Adipocyte (in vitro differentiated cells): ENCODE measurements around the gene PHF2.

Experiments
- DNase-seq: peaks from one replicate; pipeline ENCODE4 v3.0.0-alpha.2; 2015; ENCODE audit warnings: low read depth
- H3K27me3 ChIP-seq: replicated peaks from 2 replicates; pipeline ENCODE4 v1.7.0; 2013; ENCODE audit warnings: mild to moderate bottlenecking, low read length, moderate library complexity; ENCODE audit not compliant: control insufficient read depth, insufficient read depth
- H3K36me3 ChIP-seq: 2 replicates; pipeline ENCODE4 v1.7.0; 2013; ENCODE audit warnings: low read length, mild to moderate bottlenecking, moderate library complexity; ENCODE audit not compliant: control insufficient read depth, insufficient read depth, severe bottlenecking
- H3K4me1 ChIP-seq: 2 replicates; pipeline ENCODE4 v1.7.0; 2013; ENCODE audit warnings: mild to moderate bottlenecking, low read length, moderate library complexity; ENCODE audit not compliant: control insufficient read depth, insufficient read depth
- H3K4me3 ChIP-seq: 2 replicates; pipeline ENCODE4 v1.7.0; 2013; ENCODE audit warnings: mild to moderate bottlenecking, low read length, moderate library complexity
- H3K9ac ChIP-seq: 2 replicates; pipeline ENCODE4 v1.7.0; 2013; ENCODE audit warnings: mild to moderate bottlenecking, low read length, moderate library complexity
- H3K9me3 ChIP-seq: 2 replicates; pipeline ENCODE4 v1.7.0; 2013; ENCODE audit warnings: mild to moderate bottlenecking, low read length, moderate library complexity; ENCODE audit not compliant: control insufficient read depth

PHF2 gene

DNA sequence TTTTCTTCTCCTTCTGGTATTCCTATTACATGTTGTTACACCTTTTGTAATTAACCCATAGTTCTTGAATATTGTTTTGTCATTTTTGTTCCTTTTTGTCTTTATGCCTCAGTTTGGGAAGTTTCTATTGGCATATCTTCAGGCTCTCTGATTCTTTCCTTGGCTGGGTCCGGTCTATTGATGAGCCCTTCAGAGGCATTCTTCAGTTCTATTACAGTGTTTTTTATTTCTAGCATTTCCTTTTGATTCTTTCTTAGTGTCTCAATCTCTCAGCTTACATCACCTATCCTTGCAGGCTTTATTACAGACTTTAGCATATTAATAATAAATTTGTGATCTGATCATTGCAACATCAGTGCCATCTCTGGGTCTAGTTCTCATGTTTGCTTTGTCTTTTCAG, 33.8 kb downstream of the PHF2 start:
- Histone ChIP-seq H3K9ac (no peak overlapping the region), H3K4me3 (no peak overlapping the region), H3K9me3 (peaks cover 19% of the 10 kb centered on the region), H3K27me3 (no peaks in the 10 kb centered on the region), H3K4me1 (no peaks in the 10 kb centered on the region), H3K36me3 (no peaks in the 10 kb centered on the region)
- no peak for DNase-seq

DNA sequence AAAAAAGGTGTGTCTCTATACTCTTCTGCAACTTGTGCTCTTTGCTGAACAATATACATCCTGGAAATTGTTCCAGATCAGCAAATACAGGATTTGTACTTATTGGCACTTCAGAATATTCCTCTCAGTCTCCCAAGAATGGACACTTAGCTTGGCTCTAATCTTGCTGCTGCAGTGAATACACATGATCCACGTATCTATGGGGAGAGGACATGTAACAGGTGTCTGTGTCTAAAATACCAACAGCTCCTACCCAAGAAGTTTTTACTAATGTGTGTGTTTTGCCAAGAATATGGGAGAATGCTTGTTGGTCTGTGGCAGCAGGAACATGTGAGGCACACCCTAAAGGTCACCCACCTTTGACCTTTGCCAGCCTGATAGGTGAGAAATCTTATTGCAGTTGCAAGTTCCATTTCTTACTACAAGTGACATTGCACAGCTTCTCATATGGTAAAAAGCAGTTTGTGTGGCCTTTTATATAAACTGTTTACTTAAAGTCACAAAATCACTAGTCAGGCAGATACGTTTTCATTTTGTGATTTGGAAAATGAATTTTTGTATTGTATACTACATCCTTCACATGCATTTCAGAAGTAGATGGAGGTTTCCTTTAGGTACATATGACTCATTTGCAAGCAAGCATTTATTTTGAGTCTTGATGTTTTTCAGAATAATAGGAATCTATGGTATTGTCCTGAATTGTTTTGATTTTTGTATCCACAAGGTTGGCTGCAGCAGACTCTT, 35.8 kb downstream of the PHF2 start:
- Histone ChIP-seq H3K9me3 (peaks cover 19% of the 10 kb centered on the region), H3K4me3 (no peak overlapping the region), H3K27me3 (no peaks in the 10 kb centered on the region), H3K9ac (no peak overlapping the region), H3K36me3 (no peaks in the 10 kb centered on the region), H3K4me1 (no peaks in the 10 kb centered on the region)
- peak; percentile 10 for DNase-seq

DNA sequence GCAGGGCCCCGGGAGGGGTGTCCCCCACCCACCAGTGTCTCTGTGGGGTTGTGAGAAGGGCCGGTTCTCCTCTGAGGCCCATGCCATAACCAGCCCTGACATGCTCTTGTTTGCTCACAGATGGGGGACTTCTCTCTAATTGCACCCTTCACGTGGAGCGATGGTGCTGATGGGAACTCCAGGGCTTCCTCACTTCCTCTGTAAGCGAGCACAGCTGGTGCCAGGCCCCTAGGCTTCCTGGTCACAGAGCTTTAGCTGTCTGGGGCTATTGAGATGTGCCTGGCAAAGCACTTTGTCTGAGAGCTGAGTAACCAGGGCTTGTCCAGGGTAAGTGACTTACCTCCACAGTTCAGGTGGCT, 36.4 kb downstream of the PHF2 start:
- H3K9ac ChIP-seq, result no peak overlapping the region
- H3K9me3 ChIP-seq, result peaks cover 19% of the 10 kb centered on the region
- H3K4me1 ChIP-seq, result no peaks in the 10 kb centered on the region
- H3K27me3 ChIP-seq, result no peaks in the 10 kb centered on the region
- no peak overlapping the region for H3K4me3 ChIP-seq
- no peaks in the 10 kb centered on the region for H3K36me3 ChIP-seq
- DNase-seq, result no peak

DNA sequence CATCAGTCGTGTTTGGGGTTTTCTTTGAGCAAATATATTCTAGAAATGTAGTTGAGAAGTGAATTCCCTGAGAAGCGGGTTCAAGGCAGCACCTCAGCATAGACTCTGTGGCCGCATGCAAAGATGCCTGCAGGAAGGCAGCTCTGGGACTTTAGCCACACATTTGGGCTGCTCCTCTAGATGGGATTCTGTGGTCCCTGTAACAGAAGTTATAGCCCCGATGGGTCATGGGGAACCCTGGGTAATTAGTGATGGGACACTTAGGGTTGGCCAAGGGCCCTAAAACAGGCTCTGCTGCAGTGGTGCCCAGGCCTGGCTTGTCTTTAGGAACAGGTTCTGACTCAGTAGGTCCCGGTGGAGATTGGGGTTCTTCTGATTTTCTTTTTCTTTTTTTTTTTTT, 36.8 kb downstream of the PHF2 start:
- Histone ChIP-seq H3K9ac (no peak overlapping the region), H3K4me3 (no peak overlapping the region), H3K27me3 (no peaks in the 10 kb centered on the region), H3K9me3 (peaks cover 19% of the 10 kb centered on the region), H3K36me3 (no peaks in the 10 kb centered on the region), H3K4me1 (no peaks in the 10 kb centered on the region)
- no peak for DNase-seq

DNA sequence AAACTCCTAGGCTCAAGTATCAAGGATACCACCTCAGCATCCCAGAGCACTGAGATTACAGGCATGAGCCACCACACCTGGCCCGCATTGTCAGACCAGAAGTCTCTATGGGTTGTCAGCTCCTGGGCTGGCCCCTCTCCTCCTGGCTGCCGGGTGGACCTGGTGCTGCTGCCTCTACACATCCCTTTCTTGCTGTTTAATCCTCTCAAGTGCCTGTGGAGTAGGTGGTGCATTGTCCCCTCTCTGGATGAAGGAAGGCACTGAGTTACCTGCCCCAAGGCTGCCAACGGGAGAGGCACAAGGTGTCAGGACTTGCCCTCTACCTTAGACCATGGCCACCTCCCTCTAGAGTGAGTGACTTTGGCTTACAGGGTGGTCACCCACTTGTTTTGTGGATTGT, 37.4 kb downstream of the PHF2 start:
- no peak for DNase-seq
- no peak overlapping the region for H3K4me3 ChIP-seq
- H3K36me3 ChIP-seq, result no peaks in the 10 kb centered on the region
- peaks cover 19% of the 10 kb centered on the region for H3K9me3 ChIP-seq
- no peaks in the 10 kb centered on the region for H3K27me3 ChIP-seq
- no peak overlapping the region for H3K9ac ChIP-seq
- no peaks in the 10 kb centered on the region for H3K4me1 ChIP-seq

DNA sequence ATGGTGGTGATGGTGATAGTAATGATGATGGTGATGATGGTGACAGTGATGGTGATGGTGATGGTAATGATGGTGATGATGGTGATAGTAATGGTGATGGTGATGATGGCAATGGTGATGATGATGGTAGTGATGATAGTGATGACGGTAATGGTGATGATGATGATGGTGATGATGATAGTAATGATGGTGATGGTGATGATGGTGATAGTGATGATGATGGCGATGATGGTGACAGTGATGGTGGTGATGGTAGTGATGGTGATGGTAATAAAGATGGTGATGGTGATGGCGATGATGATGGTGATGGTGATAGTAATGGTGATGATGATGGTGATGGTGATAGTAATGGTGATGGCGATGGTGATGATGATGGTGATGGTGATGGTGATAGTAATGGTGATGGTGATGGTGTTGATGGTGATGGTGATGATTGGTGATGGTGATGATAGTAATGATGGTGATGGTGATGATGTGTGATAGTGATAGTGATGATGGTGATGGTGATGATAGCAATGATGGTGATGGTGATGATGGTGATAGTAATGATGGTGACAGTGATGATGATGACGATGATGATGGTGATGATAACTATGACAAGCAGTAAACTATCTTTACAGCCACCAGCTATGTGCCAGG, 38.6 kb downstream of the PHF2 start:
- peaks cover 10% of the 10 kb centered on the region for H3K9me3 ChIP-seq
- H3K4me1 ChIP-seq, result no peaks in the 10 kb centered on the region
- no peaks in the 10 kb centered on the region for H3K36me3 ChIP-seq
- H3K4me3 ChIP-seq, result no peak overlapping the region
- H3K27me3 ChIP-seq, result no peaks in the 10 kb centered on the region
- no peak for DNase-seq
- no peak overlapping the region for H3K9ac ChIP-seq

DNA sequence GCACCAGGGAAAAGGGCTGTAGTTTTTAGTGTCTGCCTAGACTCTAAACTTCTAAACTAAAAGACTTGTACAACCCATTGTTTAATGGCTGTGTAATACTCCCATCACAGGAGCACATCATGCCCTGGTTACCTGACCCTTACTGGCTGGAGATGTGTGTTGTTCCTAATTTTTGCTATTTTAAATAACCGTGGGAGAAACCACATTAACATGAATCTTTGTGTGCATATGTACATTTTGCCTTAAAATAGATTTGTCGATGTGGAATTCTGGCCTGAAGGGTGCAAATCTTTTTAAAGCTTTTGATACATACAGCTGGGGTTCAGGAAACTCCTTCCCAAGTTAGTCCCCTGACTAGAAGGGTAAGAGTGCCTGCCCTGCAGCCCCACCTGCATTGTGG, 39.7 kb downstream of the PHF2 start:
- H3K9ac ChIP-seq, result no peak overlapping the region
- H3K4me1 ChIP-seq, result no peaks in the 10 kb centered on the region
- no peaks in the 10 kb centered on the region for H3K27me3 ChIP-seq
- H3K4me3 ChIP-seq, result no peak overlapping the region
- no peaks in the 10 kb centered on the region for H3K36me3 ChIP-seq
- no peak for DNase-seq
- H3K9me3 ChIP-seq, result no peaks in the 10 kb centered on the region

DNA sequence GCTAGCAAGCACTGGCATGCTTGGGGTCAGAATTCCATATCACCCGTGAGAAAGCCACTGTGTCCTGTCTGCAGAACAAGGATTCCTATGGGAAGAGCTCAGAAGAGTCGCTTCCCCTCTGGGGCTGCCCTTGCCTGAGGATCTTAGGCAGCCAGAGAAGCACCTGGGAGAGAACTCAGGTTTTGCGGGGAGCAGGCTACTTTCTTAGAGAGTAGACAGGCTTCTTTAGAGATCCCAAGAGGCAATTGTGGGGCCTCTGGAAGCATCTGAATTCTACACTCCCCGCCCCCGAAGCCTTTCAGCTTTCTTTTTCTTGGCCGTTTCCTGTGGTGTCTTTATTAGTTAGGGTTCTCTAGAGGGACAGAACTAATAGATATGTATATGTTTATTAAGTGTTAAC, 40.9 kb downstream of the PHF2 start:
- Histone ChIP-seq H3K36me3 (no peaks in the 10 kb centered on the region), H3K9ac (no peak overlapping the region), H3K9me3 (no peaks in the 10 kb centered on the region), H3K4me3 (no peak overlapping the region), H3K4me1 (no peaks in the 10 kb centered on the region), H3K27me3 (no peaks in the 10 kb centered on the region)
- DNase-seq, result no peak

DNA sequence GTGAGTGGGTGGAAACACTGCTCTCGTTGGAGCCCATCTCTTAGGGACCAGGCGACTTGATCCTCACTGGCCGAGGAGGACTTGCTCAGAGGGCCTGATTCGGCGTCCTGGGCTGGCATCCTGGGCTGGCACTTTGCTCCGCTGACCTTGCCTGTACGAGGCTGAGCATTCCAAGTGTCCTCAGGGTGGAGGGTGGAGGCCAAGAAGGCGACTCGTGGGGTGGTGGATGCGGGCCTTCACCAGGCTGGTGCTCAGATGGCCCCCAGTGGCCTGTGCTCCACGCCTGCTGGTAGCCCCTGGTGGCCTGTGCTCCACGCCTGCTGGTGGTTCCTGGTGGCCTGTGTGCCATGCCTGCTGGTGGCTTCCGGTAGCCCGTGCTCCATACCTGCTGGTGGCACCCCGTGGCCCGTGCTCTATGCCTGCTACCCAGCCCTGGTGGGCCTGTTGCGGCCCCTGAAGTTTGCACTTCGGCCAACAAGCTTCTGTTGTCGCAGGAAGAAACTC, 42.9 kb downstream of the PHF2 start:
- no peak overlapping the region for H3K4me3 ChIP-seq
- H3K4me1 ChIP-seq, result no peaks in the 10 kb centered on the region
- no peaks in the 10 kb centered on the region for H3K27me3 ChIP-seq
- no peaks in the 10 kb centered on the region for H3K9me3 ChIP-seq
- no peak for DNase-seq
- no peak overlapping the region for H3K9ac ChIP-seq
- no peaks in the 10 kb centered on the region for H3K36me3 ChIP-seq

DNA sequence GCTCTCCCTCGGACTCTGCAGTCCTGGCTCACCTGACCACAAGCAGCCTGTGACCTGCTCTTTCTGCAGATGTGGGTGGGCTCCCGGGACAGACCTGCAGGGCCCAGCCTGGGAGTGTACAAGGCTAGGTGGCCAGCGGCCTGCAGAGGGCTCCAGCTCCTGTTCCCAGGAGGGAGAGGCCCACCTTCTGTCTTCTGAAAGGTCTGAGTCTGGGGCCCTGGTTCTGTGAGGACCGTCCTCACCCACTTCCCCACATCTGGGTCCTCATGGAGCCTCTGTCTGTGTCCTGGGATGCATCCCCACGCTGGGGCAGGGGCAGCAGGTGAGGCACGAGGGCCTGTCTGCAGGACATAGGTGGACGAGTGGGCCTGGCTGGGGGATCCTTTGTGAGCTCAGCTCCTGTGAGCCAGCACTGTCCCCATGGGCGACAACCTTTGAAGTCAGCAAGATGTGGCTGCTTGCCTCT, 43.7 kb downstream of the PHF2 start:
- H3K9ac ChIP-seq, result no peak overlapping the region
- no peak overlapping the region for H3K4me3 ChIP-seq
- no peaks in the 10 kb centered on the region for H3K36me3 ChIP-seq
- no peak for DNase-seq
- no peaks in the 10 kb centered on the region for H3K27me3 ChIP-seq
- H3K9me3 ChIP-seq, result no peaks in the 10 kb centered on the region
- no peaks in the 10 kb centered on the region for H3K4me1 ChIP-seq

DNA sequence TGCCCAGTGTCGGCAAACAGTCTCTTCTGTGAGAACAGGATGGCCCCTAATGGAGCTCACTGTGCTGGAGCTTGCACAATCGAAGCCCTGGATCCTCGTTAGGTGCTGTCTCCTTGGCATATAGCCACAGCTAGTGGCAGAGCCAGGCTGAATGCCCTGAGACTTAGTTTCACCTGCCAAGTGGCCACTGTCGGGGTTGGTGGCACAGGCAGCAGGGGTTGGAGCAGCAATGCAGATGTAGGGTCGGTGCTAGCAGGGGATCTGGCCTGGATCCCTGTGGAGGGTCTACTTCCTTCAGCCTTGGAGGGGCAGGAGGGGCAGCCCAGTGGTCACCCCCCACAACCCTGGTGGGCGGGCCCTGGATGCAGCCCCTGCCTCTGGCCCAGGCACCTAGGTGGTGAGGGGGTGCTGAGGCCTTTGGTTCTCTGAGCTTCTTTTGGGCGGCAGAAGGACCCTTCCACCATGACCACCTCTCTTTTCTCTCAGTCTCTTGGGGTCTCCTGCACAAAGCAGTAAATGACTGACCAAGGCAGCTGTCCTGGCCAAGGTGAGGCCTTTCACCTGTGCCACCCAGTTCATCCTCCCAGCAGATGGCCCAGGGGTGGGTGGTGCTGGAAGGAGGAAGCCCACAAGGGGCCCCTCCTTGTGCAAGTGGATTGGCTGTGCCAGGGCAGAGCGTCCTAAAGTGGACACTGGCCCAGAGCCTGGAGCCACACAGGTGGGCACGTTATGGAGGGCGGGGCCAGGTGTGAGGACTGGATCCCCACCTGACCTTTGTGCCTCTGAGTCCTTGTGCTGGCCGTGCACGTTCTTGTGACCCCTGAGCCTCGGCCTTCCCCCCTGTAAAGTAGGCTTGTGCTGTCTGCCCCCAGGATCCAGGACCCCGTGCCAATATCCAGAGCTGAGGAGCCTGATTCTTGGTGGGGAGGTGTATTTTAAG, 44.8 kb downstream of the PHF2 start:
- Histone ChIP-seq H3K9ac (no peak overlapping the region), H3K9me3 (no peaks in the 10 kb centered on the region), H3K4me3 (no peak overlapping the region), H3K4me1 (no peaks in the 10 kb centered on the region), H3K36me3 (no peaks in the 10 kb centered on the region), H3K27me3 (no peaks in the 10 kb centered on the region)
- no peak for DNase-seq
